ENCODE results near the gene HACD4. TPM values are rescaled to one million over a fixed set of nuclear protein-coding genes. Genes with fewer than 3 reads are reported as not detected.

HACD4 gene
- total and polyA plus RNA-seq, 2 of the 13 experiments (the other 11 are each of a cell fraction or from before 2014, with no cell fraction given): not detected

DNA sequence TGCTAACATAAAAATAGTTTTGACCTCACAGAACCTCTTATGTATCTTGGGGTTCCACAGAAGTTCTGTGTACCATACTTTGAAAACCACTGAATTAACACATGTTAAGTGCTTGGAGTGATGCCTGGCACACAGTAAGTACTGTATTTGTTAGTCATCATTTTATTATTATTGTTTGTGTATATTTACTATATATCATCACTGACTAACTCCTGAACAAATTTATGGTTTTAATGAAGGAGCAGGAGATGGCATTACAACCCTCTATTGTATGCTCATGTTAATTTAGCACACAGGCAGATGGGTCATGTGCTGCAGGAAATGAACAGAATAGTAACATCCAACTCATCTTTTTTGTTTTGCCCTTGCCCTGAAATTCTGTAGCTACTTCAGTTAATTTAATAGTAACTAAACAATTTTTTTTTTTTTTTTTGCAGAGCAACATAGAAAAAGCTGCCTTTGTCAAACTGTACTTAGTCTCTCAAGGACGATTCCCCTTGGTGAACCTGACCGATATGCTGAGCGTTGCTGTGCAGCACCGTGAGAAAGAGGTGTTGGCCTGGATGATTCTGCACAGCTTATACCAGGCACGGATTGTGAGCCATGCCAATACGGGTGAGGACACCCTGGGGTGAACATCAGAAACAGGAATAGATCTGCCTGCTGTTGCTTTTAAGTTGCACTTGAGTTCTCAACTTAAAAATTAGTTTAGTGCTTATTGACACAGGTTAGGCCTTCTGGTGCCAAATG lies 45.4 kb downstream of the HACD4 start:
- Histone ChIP-seq H3K4me2 (ENCODE audit: low read depth, low read length) (no peak overlapping the region), H3K4me1 (ENCODE audit: insufficient read depth, low read length) (no peaks in the 10 kb centered on the region), H3K79me2 (ENCODE audit: insufficient read depth, low read length) (no peaks in the 10 kb centered on the region), H3K36me3 (replicated peaks in 1 of 2; ENCODE audit: control insufficient read depth in 1 of 2, insufficient read depth in 2 of 2, low read length in 2 of 2) (peaks cover 4 to 5% of the 10 kb centered on the region in 2 experiments; a peak in 3 of 5 replicates), H3K9me3 (ENCODE audit: low read length) (no peaks in the 10 kb centered on the region), H3K4me3 (replicated peaks in 1 of 3; ENCODE audit: insufficient read depth in 1 of 3, low read depth in 2 of 3, low read length in 3 of 3) (no peak overlapping the region), H3K27ac (ENCODE audit: extremely low read length, insufficient read depth, low read length) (no peak overlapping the region), H3K27me3 (ENCODE audit: control insufficient read depth in 1 of 2, insufficient read depth in 2 of 2, low read length in 2 of 2) (no peaks in the 10 kb centered on the region), H4K20me1 (ENCODE audit: insufficient read depth, low read length) (no peaks in the 10 kb centered on the region), H3K9ac (ENCODE audit: insufficient read depth, low read depth, low read length) (no peak overlapping the region), H2AFZ (ENCODE audit: low read length) (no peak overlapping the region)
- in situ Hi-C loops (cut with HindIII; ENCODE audit: extremely low pct_ligation_motif_present, low pct_unique_long_range_greater_than_20kb) (no loop called here), intact Hi-C loops (cut with micrococcal nuclease; ENCODE audit: unreplicated experiment) (no loop called here)
- 100% methylated on average over 6 of the region's 6 CpGs for WGBS (ENCODE audit: low lambda C conversion rate)
- no TSS peak for BruUV-seq (replicated peaks)
- POLR2A ChIA-PET: no interaction called here
- DNase-seq (ENCODE audit: low spot score) (no peak), ATAC-seq (no peak), FAIRE-seq (no peak)
- CTCF ChIA-PET (ENCODE audit: low intra/inter-chr PET ratio, low total read pairs): no interaction called here
- TF ChIP-seq DMAP1 (CRISPR knock-in tag; IDR thresholded peaks at IDR 0.05) (no peak), ZC3H13 (CRISPR knock-in tag; IDR thresholded peaks at IDR 0.05) (no peak), ZSCAN12 (CRISPR knock-in tag; IDR thresholded peaks at IDR 0.05) (no peak), SIX4 (CRISPR knock-in tag; IDR thresholded peaks at IDR 0.05) (no peak), SRSF9 (IDR thresholded peaks at IDR 0.05; ENCODE audit: borderline replicate concordance, insufficient read depth, low read depth, low read length, poor library complexity, severe bottlenecking) (no peak), FOXA1 (IDR thresholded peaks at IDR 0.05) (no peak), FOXA1 (CRISPR knock-in tag; IDR thresholded peaks at IDR 0.05) (no peak), CENPX (CRISPR knock-in tag; IDR thresholded peaks at IDR 0.05) (no peak), ZNF841 (CRISPR knock-in tag; IDR thresholded peaks at IDR 0.05; ENCODE audit: borderline replicate concordance) (no peak), SUZ12 (IDR thresholded peaks at IDR 0.05; ENCODE audit: low read depth, low read length) (no peak), HES4 (CRISPR knock-in tag; IDR thresholded peaks at IDR 0.05; ENCODE audit: borderline replicate concordance) (no peak), ARNTL (CRISPR knock-in tag; IDR thresholded peaks at IDR 0.05) (no peak), RARA (CRISPR knock-in tag; IDR thresholded peaks at IDR 0.05) (no peak), ZNF547 (CRISPR knock-in tag; IDR thresholded peaks at IDR 0.05) (no peak)
- TF ChIP-seq, protein P1, sequence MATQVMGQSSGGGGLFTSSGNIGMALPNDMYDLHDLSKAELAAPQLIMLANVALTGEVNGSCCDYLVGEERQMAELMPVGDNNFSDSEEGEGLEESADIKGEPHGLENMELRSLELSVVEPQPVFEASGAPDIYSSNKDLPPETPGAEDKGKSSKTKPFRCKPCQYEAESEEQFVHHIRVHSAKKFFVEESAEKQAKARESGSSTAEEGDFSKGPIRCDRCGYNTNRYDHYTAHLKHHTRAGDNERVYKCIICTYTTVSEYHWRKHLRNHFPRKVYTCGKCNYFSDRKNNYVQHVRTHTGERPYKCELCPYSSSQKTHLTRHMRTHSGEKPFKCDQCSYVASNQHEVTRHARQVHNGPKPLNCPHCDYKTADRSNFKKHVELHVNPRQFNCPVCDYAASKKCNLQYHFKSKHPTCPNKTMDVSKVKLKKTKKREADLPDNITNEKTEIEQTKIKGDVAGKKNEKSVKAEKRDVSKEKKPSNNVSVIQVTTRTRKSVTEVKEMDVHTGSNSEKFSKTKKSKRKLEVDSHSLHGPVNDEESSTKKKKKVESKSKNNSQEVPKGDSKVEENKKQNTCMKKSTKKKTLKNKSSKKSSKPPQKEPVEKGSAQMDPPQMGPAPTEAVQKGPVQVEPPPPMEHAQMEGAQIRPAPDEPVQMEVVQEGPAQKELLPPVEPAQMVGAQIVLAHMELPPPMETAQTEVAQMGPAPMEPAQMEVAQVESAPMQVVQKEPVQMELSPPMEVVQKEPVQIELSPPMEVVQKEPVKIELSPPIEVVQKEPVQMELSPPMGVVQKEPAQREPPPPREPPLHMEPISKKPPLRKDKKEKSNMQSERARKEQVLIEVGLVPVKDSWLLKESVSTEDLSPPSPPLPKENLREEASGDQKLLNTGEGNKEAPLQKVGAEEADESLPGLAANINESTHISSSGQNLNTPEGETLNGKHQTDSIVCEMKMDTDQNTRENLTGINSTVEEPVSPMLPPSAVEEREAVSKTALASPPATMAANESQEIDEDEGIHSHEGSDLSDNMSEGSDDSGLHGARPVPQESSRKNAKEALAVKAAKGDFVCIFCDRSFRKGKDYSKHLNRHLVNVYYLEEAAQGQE (IDR thresholded peaks at IDR 0.05; ENCODE audit: borderline replicate concordance in 1 of 2, low read depth in 1 of 2, low read length in 2 of 2): no peak
- TF ChIP-seq, protein P2, sequence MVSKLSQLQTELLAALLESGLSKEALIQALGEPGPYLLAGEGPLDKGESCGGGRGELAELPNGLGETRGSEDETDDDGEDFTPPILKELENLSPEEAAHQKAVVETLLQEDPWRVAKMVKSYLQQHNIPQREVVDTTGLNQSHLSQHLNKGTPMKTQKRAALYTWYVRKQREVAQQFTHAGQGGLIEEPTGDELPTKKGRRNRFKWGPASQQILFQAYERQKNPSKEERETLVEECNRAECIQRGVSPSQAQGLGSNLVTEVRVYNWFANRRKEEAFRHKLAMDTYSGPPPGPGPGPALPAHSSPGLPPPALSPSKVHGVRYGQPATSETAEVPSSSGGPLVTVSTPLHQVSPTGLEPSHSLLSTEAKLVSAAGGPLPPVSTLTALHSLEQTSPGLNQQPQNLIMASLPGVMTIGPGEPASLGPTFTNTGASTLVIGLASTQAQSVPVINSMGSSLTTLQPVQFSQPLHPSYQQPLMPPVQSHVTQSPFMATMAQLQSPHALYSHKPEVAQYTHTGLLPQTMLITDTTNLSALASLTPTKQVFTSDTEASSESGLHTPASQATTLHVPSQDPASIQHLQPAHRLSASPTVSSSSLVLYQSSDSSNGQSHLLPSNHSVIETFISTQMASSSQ (IDR thresholded peaks at IDR 0.05; ENCODE audit: low read depth): no peak
- TF ChIP-seq, protein P2 (CRISPR knock-in tag; IDR thresholded peaks at IDR 0.05; ENCODE audit: borderline replicate concordance): no peak
